ENCODE measurements around the gene CAPG.

Gene CAPG

DNA sequence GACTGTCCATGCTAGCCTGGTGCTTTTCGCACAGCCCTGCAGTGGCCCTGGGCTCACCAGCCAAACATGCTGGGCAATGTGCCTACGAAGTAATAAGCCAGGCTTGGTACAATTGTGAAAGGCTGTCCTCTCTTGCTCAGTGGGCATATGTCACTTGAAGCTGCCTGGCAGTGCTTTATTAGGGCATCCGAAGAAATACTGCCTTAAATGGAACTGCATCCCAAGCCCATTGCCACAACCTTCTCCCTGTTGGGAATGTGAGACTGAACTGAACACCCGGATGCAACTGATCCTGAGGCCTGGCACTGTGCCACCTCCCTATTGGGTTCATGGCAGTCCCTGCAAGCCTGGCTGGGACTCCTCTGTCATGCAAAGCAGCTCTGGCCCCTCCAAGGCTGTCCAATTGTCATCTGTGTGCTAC, 15.9 kb downstream of the CAPG start:
- Histone ChIP-seq H3K4me1 (peaks cover 63% of the 10 kb centered on the region), H2AFZ (no peak overlapping the region), H3K36me3 (ENCODE audit: control insufficient read depth, insufficient read depth, low read length) (no peaks in the 10 kb centered on the region), H3K79me2 (peaks cover 3% of the 10 kb centered on the region), H3K4me2 (ENCODE audit: low read length) (peak overlapping the region; percentile 40), H3K9me3 (ENCODE audit: control insufficient read depth, low read length) (no peaks in the 10 kb centered on the region), H3K4me3 (ENCODE audit: low read depth, low read length) (no peak overlapping the region), H3K9ac (no peak overlapping the region), H3K27me3 (ENCODE audit: control insufficient read depth, insufficient read depth, low read length) (no peaks in the 10 kb centered on the region), H3K27ac (peak overlapping the region; percentile 97)
- TF ChIP-seq, protein P1, sequence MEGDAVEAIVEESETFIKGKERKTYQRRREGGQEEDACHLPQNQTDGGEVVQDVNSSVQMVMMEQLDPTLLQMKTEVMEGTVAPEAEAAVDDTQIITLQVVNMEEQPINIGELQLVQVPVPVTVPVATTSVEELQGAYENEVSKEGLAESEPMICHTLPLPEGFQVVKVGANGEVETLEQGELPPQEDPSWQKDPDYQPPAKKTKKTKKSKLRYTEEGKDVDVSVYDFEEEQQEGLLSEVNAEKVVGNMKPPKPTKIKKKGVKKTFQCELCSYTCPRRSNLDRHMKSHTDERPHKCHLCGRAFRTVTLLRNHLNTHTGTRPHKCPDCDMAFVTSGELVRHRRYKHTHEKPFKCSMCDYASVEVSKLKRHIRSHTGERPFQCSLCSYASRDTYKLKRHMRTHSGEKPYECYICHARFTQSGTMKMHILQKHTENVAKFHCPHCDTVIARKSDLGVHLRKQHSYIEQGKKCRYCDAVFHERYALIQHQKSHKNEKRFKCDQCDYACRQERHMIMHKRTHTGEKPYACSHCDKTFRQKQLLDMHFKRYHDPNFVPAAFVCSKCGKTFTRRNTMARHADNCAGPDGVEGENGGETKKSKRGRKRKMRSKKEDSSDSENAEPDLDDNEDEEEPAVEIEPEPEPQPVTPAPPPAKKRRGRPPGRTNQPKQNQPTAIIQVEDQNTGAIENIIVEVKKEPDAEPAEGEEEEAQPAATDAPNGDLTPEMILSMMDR (IDR thresholded peaks at IDR 0.05), result no peak

DNA sequence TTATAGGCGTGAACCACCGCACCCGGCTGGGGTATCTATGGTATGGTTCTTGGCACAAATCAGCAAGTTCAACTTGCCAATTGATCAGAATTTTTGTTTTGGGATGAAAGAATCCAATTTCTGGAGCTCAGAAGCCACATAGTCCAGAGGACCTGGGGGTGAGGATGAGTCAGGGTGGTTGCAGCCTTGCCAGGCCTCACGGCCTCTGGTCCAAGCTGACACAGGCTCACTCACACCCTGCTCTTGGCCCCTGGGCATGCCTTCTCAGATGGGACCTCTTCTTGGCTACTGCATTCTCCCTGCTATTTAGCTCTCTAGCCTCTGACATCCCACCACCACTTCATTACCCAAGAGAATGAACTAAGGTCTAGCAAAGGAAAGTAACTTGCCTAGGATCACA, 16.3 kb downstream of the CAPG start:
- Histone ChIP-seq H3K27ac (peak overlapping the region; percentile 97), H3K9me3 (ENCODE audit: control insufficient read depth, low read length) (no peaks in the 10 kb centered on the region), H3K36me3 (ENCODE audit: control insufficient read depth, insufficient read depth, low read length) (no peaks in the 10 kb centered on the region), H2AFZ (no peak overlapping the region), H3K4me1 (peaks cover 59% of the 10 kb centered on the region), H3K4me2 (ENCODE audit: low read length) (no peak overlapping the region), H3K79me2 (peaks cover 3% of the 10 kb centered on the region), H3K4me3 (ENCODE audit: low read depth, low read length) (no peak overlapping the region), H3K9ac (no peak overlapping the region), H3K27me3 (ENCODE audit: control insufficient read depth, insufficient read depth, low read length) (no peaks in the 10 kb centered on the region)
- TF ChIP-seq, protein P1 (IDR thresholded peaks at IDR 0.05), result no peak

DNA sequence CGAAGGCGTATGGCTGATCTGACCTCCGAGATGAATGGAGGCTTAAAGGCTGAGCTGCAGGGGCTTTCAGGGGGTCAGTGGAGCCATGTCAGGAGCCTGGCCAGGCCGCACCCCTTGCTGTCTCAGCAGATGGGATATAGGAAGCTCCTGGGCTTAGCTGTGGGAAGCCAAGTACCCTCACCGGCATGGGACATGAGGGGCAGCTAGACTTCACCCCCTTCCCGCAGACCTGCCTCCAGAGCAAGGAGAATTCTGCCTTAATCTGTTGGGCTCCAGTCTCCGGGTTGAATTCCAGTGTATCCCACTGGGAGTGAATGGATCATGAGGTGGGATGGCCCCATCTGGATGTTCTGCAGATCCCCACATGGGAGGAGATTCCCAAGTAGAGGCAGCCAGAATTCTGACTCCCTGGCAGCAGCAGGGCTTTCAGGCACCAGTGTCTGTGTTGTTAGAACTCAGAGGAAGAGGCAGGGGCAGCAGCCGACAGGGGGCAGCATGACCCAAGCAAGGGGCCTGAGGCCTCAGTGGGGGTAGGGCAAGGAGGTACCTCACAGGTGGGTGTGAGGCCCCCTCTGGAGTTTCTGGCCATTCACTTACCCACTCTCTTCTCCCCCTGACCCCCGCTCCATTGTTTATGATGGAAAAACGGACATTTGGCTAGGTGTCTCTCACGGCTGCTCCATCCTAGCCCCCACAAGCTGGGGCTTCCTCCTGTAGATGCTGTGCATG, 19.1 kb downstream of the CAPG start:
- Histone ChIP-seq H3K9me3 (ENCODE audit: control insufficient read depth, low read length) (no peaks in the 10 kb centered on the region), H3K4me3 (ENCODE audit: low read depth, low read length) (no peak overlapping the region), H3K36me3 (ENCODE audit: control insufficient read depth, insufficient read depth, low read length) (no peaks in the 10 kb centered on the region), H3K27me3 (ENCODE audit: control insufficient read depth, insufficient read depth, low read length) (no peaks in the 10 kb centered on the region), H2AFZ (no peak overlapping the region), H3K27ac (no peak overlapping the region), H3K4me1 (peaks cover 38% of the 10 kb centered on the region), H3K4me2 (ENCODE audit: low read length) (no peak overlapping the region), H3K9ac (no peak overlapping the region), H3K79me2 (peaks cover 3% of the 10 kb centered on the region)
- TF ChIP-seq, protein P1 (IDR thresholded peaks at IDR 0.05), result peak; percentile 74

DNA sequence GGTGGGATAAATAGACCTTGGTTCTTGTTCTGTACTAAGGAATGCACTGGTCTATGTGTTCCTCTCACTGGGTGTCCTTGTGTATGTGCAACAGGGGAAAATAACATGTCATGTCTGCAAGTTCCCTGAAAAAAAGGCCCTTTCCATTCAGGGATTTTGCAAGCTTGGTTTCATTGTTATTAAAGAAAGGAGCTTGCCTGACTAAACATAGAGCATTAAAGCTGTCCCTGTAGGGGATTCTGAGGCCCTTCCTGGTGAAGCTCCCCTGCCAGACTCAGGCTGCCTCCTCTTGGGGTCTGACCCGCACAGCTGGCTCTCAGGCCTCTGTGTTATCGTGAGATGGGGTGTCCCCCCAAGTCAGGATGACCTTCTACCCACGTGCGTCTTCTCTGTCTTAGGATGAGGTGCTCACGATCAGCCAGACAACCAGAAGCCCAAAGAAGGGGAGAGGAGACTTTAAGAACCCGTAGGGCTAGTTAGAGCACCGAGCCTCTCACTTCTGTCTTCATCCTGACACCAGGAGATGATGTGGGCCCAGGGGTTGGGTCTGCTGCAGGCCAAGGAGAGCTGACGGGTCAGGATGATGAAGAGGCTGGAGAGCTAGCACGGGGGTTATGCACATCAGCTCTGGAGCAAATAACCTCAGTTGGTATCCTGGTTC, 21.2 kb downstream of the CAPG start:
- Histone ChIP-seq H3K4me2 (ENCODE audit: low read length) (no peak overlapping the region), H3K27ac (peak overlapping the region; percentile 22), H3K9me3 (ENCODE audit: control insufficient read depth, low read length) (no peaks in the 10 kb centered on the region), H3K27me3 (ENCODE audit: control insufficient read depth, insufficient read depth, low read length) (no peaks in the 10 kb centered on the region), H3K36me3 (ENCODE audit: control insufficient read depth, insufficient read depth, low read length) (no peaks in the 10 kb centered on the region), H3K9ac (no peak overlapping the region), H3K4me1 (peaks cover 25% of the 10 kb centered on the region), H3K79me2 (peaks cover 3% of the 10 kb centered on the region), H3K4me3 (ENCODE audit: low read depth, low read length) (no peak overlapping the region), H2AFZ (no peak overlapping the region)
- TF ChIP-seq, protein P1 (IDR thresholded peaks at IDR 0.05), result no peak
